Erythroblast (primary cell): Measurements from ENCODE around the gene LHX5.

Source experiments
- GATA1 ChIP-seq: IDR thresholded peaks from 2 replicates; pipeline ENCODE4 v1.6.1; 2011; ENCODE audit warnings: low read depth, mild to moderate bottlenecking, control low read depth, low read length, moderate library complexity
- POLR2A ChIP-seq: IDR thresholded peaks from 2 replicates; pipeline ENCODE4 v1.6.1; 2011; ENCODE audit warnings: mild to moderate bottlenecking, low read length

DNA sequence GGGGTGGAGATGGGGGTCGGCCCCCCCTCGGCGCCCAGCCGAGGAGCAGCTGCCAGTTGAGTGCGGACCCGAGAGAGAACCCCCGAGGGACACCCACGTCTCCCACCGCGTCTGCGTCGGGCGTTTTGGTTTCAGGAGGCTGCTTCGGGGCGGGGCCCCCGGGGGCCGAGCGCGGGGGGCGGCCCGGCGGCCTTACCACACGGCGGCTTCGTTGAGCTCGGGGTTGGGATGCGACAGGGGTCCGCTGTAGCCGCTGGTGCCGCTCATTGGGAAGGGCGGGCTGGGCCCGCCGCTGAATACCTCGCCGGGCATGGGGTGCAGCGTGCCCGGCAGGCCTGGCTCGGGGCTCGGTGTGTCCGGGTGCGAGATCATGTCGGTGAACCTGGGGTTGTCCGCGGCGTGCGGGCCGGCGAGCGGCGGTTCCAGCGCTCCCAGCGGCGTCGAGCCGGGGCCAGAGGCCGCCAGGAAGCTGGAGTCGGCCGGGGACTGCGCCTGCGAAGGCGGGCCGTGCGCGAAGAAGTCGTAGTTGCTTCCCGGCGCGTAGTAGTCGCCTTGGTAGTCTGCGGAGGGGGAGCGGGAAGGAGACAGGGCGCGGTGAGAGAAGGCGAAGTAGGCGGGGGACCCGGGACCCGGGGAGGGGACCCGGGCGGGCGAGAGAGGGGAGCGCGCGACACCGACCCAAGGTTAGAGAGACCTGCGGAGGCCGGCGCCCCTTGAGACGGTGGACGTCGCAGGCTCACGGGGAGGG, 8.5 kb downstream of the LHX5 start:
- TF ChIP-seq POLR2A (no peak), GATA1 (no peak)
